ENCODE results near the gene TADA3.

GRCh38 chr3:9818666-9819335 lies 26.5 kb upstream of the TADA3 start:
- TF ChIP-seq CTCF (IDR thresholded peaks at IDR 0.05): no peak
- no peak for TF ChIP-seq POLR2A (IDR thresholded peaks at IDR 0.05)
